Calu3 (cell line): Measurements from ENCODE around the gene PTOV1. TPM values are rescaled to one million over a fixed set of nuclear protein-coding genes. Genes with fewer than 3 reads are reported as not detected.
A peak's percentile ranks its signal among the peaks of the same experiment; 100 is the strongest.

Experiments
- BruUV-seq: library from RNA; stranded (reverse); fragments of 400-500 nt; replicated peaks from 2 replicates; lab custom pipeline; 2021; lab: Mats Ljungman, UMichigan
- CTCF ChIA-PET: fragments of 300-600 bp; sonication (Branson Sonifier 250); formaldehyde crosslinking; loops from one replicate; lab custom pipeline; 2022; ENCODE audit warnings: antibody characterized with exemption; lab: Charles Lee
- DNase-seq: peaks from one replicate; pipeline ENCODE4 v3.0.0; 2022
- H3K27ac Mint-ChIP-seq: one replicate; pipeline ENCODE4 v1.8.0; 2022; ENCODE audit warnings: mixed read lengths; ENCODE audit not compliant: unreplicated experiment
- H3K27me3 Mint-ChIP-seq: one replicate; pipeline ENCODE4 v1.8.0; 2022; ENCODE audit warnings: mixed read lengths; ENCODE audit not compliant: unreplicated experiment
- H3K36me3 Mint-ChIP-seq: one replicate; pipeline ENCODE4 v1.8.0; 2022; ENCODE audit warnings: mild to moderate bottlenecking, moderate library complexity, mixed read lengths; ENCODE audit not compliant: insufficient read depth, unreplicated experiment
- H3K4me1 Mint-ChIP-seq: one replicate; pipeline ENCODE4 v1.8.0; 2022; ENCODE audit warnings: mild to moderate bottlenecking, low read depth, mixed read lengths; ENCODE audit not compliant: unreplicated experiment
- H3K4me3 Mint-ChIP-seq: one replicate; pipeline ENCODE4 v1.8.0; 2022; ENCODE audit warnings: mild to moderate bottlenecking, low read depth, moderate library complexity, mixed read lengths; ENCODE audit not compliant: unreplicated experiment
- H3K9me3 Mint-ChIP-seq: one replicate; pipeline ENCODE4 v1.8.0; 2022; ENCODE audit warnings: low read depth, mixed read lengths; ENCODE audit not compliant: unreplicated experiment
- intact Hi-C: fragments of 100-400 bp; cut with micrococcal nuclease; formaldehyde crosslinking; loops from one replicate; pipeline ENCODE4 v1.10.0; 2022; ENCODE audit not compliant: unreplicated experiment
- total RNA-seq: library from RNA; stranded (reverse); gene quantifications from 2 replicates; pipeline ENCODE4 v1.2.3, GENCODE V29; 2022
- TF ChIP-seq, protein P1 (sequence below): fragments of 200-600 bp; IDR thresholded peaks from one replicate; pipeline ENCODE4 v1.8.0; 2022; ENCODE audit warnings: antibody characterized with exemption; ENCODE audit not compliant: unreplicated experiment

Gene PTOV1
- total RNA-seq, 1 experiment from 2014 or later = 256 TPM

DNA sequence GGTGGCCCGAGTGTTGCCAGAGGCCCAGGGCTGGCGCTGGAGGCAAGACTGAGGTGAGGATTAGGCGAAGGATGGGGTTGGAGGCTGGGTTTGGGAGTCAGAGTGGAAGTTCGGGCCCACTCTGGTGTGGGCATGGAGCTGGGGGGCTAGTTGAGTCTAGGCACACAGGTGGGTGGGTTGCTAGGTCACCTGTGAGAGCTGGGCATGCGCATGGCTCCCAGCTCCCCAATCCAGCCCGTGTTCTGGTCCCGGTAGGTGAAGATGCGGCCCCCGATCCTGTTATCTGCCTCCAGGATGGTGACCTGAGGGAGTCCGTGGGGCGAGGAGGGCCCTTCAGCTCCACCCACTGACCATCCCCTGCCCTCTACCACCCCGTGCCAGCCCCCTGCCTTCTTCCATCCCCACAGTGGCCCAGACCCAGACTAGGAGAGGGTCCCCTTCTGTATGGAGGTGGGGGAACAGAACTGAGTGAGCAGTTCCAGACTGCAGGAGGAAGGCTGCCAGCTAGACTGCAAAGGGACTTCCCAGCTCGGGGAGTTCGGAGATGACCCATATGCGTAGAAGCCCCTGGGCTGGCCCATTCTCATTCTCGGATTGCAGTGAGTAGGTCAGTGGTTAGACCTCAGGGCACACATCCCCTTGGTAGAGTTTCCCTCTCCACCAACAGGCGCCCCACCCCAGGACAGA lies 44.1 kb downstream of the PTOV1 start:
- CTCF ChIA-PET = interaction anchor here (1.0 to 1.6 kb wide), 2 partner anchors 33 to 229 kb away, joined by 3 to 8 read pairs; no protein-coding TSS in a partner anchor
- H3K36me3 Mint-ChIP-seq = peaks cover 15% of the 10 kb centered on the region
- BruUV-seq = no TSS peak

DNA sequence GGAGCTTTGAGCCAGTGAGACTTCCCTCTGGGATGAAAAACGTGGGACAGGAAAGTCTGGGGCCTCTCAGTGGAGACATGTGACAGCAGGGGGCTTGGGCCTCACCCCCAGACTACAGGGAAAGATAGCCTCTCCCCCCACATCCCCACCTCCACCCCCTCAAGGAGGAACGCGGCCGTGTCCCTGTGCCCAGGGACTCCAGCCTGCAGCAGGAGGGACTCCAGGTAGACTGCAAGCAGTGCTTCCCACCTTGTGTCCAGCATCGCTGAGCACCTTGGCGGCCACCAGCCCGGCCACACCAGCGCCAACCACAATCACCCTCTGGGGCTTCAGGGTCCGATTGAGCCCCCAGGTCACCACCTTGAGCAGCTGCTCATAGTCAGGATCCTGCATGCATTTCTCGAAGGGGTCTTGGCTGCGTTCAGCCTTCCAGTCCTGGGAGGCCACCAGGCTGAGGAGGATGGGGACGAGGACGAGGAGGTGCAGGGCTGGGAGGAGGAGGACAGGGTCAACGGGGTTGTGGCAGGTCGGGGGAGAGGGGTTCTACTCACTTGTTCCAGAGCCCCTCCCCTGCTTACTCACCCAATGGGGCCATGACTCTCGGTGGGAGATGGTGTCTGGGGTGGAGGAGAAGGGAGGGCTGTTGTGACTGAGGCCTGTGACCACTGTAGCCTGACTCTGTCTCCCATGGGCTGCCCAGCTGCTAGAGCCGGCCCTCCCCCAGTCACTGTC lies 44.8 kb downstream of the PTOV1 start:
- H3K27me3 Mint-ChIP-seq = peaks cover 17% of the 10 kb centered on the region
- intact Hi-C loops = no loop called here
- H3K27ac Mint-ChIP-seq = no peak overlapping the region
- H3K36me3 Mint-ChIP-seq = peaks cover 15% of the 10 kb centered on the region
- peaks cover 22% of the 10 kb centered on the region for H3K4me1 Mint-ChIP-seq
- no peaks in the 10 kb centered on the region for H3K9me3 Mint-ChIP-seq
- CTCF ChIA-PET = interaction anchor here (1.0 to 1.6 kb wide), 2 partner anchors 33 to 228 kb away, joined by 3 to 8 read pairs; no protein-coding TSS in a partner anchor
- BruUV-seq = no TSS peak
- TF ChIP-seq, protein P1, sequence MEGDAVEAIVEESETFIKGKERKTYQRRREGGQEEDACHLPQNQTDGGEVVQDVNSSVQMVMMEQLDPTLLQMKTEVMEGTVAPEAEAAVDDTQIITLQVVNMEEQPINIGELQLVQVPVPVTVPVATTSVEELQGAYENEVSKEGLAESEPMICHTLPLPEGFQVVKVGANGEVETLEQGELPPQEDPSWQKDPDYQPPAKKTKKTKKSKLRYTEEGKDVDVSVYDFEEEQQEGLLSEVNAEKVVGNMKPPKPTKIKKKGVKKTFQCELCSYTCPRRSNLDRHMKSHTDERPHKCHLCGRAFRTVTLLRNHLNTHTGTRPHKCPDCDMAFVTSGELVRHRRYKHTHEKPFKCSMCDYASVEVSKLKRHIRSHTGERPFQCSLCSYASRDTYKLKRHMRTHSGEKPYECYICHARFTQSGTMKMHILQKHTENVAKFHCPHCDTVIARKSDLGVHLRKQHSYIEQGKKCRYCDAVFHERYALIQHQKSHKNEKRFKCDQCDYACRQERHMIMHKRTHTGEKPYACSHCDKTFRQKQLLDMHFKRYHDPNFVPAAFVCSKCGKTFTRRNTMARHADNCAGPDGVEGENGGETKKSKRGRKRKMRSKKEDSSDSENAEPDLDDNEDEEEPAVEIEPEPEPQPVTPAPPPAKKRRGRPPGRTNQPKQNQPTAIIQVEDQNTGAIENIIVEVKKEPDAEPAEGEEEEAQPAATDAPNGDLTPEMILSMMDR = no peak
- no peak overlapping the region for H3K4me3 Mint-ChIP-seq
- DNase-seq = no peak

More for the DNA sequence above, 44.1 kb downstream of the PTOV1 start:
- peaks cover 22% of the 10 kb centered on the region for H3K4me1 Mint-ChIP-seq
- no peak for DNase-seq
- no peak overlapping the region for H3K4me3 Mint-ChIP-seq
- peaks cover 17% of the 10 kb centered on the region for H3K27me3 Mint-ChIP-seq
- intact Hi-C loops = no loop called here
- no peaks in the 10 kb centered on the region for H3K9me3 Mint-ChIP-seq
- TF ChIP-seq, protein P1 = no peak
- no peak overlapping the region for H3K27ac Mint-ChIP-seq

GRCh38 chr19:49896863-49897621 lies 46.1 kb downstream of the PTOV1 start, which contains the start of gene IL4I1:
Gene IL4I1 (minus strand): TSS chr19:49896887. CDS start chr19:49896160, 727 bp downstream.
- Mint-ChIP-seq H3K27ac (peak within 1 kb of the TSS; percentile 57), H3K36me3 (peaks cover 15% of the 10 kb centered on the region), H3K9me3 (no peaks in the 10 kb centered on the region), H3K4me3 (peak within 1 kb of the TSS; percentile 47), H3K27me3 (peaks cover 15% of the 10 kb centered on the region), H3K4me1 (peaks cover 22% of the 10 kb centered on the region)
- CTCF ChIA-PET = interaction anchor here (1.6 kb wide), 1 partner anchor 31 kb away, joined by 8 read pairs; no protein-coding TSS in a partner anchor
- peak; percentile 63 for DNase-seq
- no TSS peak for BruUV-seq
- intact Hi-C loops = no loop called here
- TF ChIP-seq, protein P1 = no peak

GRCh38 chr19:49904136-49904535 lies 53.2 kb downstream of the PTOV1 start:
- Mint-ChIP-seq H3K4me3 (no peak overlapping the region), H3K9me3 (no peaks in the 10 kb centered on the region), H3K27ac (no peak overlapping the region), H3K27me3 (no peaks in the 10 kb centered on the region), H3K4me1 (no peaks in the 10 kb centered on the region), H3K36me3 (peaks cover 37% of the 10 kb centered on the region)
- intact Hi-C loops = no loop called here
- TF ChIP-seq, protein P1 = no peak
- CTCF ChIA-PET = no interaction called here
- no TSS peak for BruUV-seq
- no peak for DNase-seq
